Vagina (tissue), 2 donors: Measurements from ENCODE around the gene ASB18. TPM values are rescaled to one million over a fixed set of nuclear protein-coding genes. Genes with fewer than 3 reads are reported as not detected.
"Not testable (repeated sequence)": the region's sequence is repeated elsewhere in the genome, so short reads cannot be mapped to it uniquely, and the experiment has no call there.

ENCODE experiments used
- DNase-seq, 2 donors: peaks; one replicate each; pipeline ENCODE4 v3.0.0-alpha.2; 2017; ENCODE audit errors: extremely low spot score in 2 of 2
- H3K27ac ChIP-seq: fragments of 200-600 bp; sonication (generic); one replicate; pipeline ENCODE4 v1.5.1; 2019
- H3K27me3 ChIP-seq: fragments of 200-600 bp; sonication (generic); one replicate; pipeline ENCODE4 v1.5.1; 2019
- H3K36me3 ChIP-seq, 2 donors: fragments of 200-600 bp; sonication (generic); one replicate each; pipeline ENCODE4 v1.5.1; 2017 to 2019
- H3K4me1 ChIP-seq: fragments of 200-600 bp; sonication (generic); one replicate; pipeline ENCODE4 v1.5.1; 2019
- H3K4me3 ChIP-seq, 2 donors: fragments of 200-600 bp; sonication (generic); 1 replicate in 1 of 2; 2 replicates in 1 of 2; pipeline ENCODE4 v1.5.1; 2016 to 2019
- H3K9me3 ChIP-seq: fragments of 200-600 bp; sonication (generic); one replicate; pipeline ENCODE4 v1.5.1; 2019
- CTCF ChIP-seq, 3 experiments: fragments of 450-650 bp in 2 of 3; fragments of 200-600 bp in 1 of 3; sonication (generic) in 1 of 3; IDR thresholded peaks; one replicate each; pipeline ENCODE4 v1.5.1; 2017 to 2019; ENCODE audit warnings: antibody characterized with exemption in 3 of 3, mild to moderate bottlenecking in 2 of 3, moderate library complexity in 2 of 3
- POLR2A ChIP-seq, 2 donors: fragments of 450-650 bp; IDR thresholded peaks; one replicate each; pipeline ENCODE4 v1.6.1; 2017; ENCODE audit warnings: antibody characterized with exemption in 2 of 2, mild to moderate bottlenecking in 2 of 2, moderate library complexity in 2 of 2
- POLR2AphosphoS5 ChIP-seq, 2 donors: sonication (generic); formaldehyde crosslinking; IDR thresholded peaks; one replicate each; pipeline ENCODE4 v1.9.0; 2017; ENCODE audit warnings: antibody characterized with exemption in 2 of 2, mild to moderate bottlenecking in 2 of 2, low read depth in 1 of 2; ENCODE audit not compliant: insufficient read depth in 1 of 2
- intact Hi-C: fragments of 100-400 bp; cut with DNase I; formaldehyde crosslinking; loops from one replicate; pipeline ENCODE4 v1.15.1; 2023
- total RNA-seq: library from RNA; depleted of rRNA; stranded (reverse); fragments of >200 nt; gene quantifications from one replicate; pipeline ENCODE4 v1.2.3, GENCODE V29; 2016

ASB18 gene
- total RNA-seq, 1 donor from 2014 or later = not detected

- Histone ChIP-seq H3K36me3 (no peaks in the 10 kb centered on the region), H3K4me1 (no peaks in the 10 kb centered on the region), H3K9me3 (no peaks in the 10 kb centered on the region), H3K27ac (no peak overlapping the region), H3K4me3 (no peak overlapping the region), H3K27me3 (no peaks in the 10 kb centered on the region)
- DNase-seq = no peak
- TF ChIP-seq POLR2A (IDR thresholded peaks at IDR 0.05) (no peak), POLR2AphosphoS5 (IDR thresholded peaks at IDR 0.05; ENCODE audit: insufficient read depth in 1 of 2, low read depth in 1 of 2) (no peak), CTCF (IDR thresholded peaks at IDR 0.05) (no peak)
- intact Hi-C loops = no loop called here
These were observed 27.3 kb upstream of the ASB18 start for GRCh38 chr2:236291476-236291875.

DNA sequence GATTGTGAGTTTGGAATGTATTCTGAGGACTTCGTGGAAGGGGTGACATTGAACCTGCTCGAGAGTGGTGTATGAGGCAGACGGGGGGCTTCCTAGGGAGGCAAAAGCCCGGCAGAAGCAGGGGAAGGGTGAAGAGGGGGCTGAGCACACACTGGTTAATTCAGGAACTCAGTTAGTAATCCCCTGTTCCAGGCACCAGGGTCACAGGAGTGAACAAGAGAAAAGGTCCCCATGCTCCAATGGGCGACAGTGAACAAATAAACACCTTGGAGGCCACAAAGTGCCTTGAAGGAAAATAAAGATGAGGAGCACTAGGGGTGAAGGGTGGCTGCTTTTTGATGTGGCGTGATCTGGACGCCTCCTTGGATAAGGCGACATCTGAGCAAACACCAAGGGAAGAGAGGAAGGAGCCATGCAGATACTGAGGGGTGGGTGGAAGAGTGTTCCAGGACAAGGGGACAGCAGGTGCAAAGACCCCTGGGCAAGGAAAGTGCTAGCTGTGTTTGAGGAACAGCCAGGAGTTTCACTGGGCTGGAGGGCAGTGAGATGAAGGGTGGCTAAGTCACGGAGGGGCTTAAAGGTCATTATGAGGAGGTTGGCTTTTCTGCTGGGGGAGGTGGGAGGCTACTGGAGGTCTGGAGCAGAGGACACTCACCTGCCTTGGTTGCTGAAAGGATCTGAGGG, 26.7 kb upstream of the ASB18 start:
- H3K9me3 ChIP-seq = no peaks in the 10 kb centered on the region
- H3K4me3 ChIP-seq = no peak overlapping the region
- H3K4me1 ChIP-seq = no peaks in the 10 kb centered on the region
- no peaks in the 10 kb centered on the region for H3K36me3 ChIP-seq
- no peaks in the 10 kb centered on the region for H3K27me3 ChIP-seq
- intact Hi-C loops = no loop called here
- H3K27ac ChIP-seq = no peak overlapping the region
- TF ChIP-seq CTCF (IDR thresholded peaks at IDR 0.05) (no peak), POLR2A (IDR thresholded peaks at IDR 0.05) (no peak), POLR2AphosphoS5 (IDR thresholded peaks at IDR 0.05; ENCODE audit: insufficient read depth in 1 of 2, low read depth in 1 of 2) (no peak)
- DNase-seq = peak in 1 of 2 donors; percentile 42

DNA sequence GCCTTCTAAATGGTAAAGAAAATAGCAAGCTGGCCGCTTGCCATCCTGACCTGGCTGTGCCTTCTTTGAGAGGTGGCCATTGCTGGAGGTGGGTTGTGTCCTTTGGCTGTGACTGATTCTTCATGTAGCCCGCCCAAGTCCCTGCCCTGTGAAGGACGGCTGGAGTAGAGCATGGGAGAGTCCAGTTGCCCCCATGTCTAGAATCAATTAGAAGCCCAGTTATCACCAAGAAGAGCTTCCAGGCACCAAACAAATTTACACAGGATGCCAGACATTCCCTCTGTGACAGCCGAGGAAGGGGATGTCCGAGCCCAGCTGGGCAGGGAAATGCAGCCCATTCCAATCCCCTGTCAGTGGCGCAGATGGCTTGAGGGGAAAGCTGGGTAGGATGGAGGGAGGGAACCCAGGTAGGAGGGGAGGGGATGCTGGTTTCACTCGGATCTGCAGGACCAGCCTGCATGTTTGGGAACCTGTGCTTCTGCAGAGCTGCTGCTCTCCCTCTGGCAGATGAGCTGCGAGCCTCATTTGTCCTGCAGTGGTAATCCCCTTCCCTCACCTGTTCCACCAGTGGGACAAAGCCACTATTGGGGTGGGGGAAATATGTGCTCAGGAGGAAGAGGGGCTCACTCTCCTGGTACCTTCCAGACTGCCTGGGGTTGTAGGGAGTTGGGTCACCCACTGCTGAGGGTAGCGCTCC, 25.7 kb upstream of the ASB18 start:
- Histone ChIP-seq H3K4me3 (no peak overlapping the region), H3K9me3 (no peaks in the 10 kb centered on the region), H3K27me3 (no peaks in the 10 kb centered on the region), H3K4me1 (no peaks in the 10 kb centered on the region), H3K27ac (no peak overlapping the region), H3K36me3 (no peaks in the 10 kb centered on the region)
- peak; percentile 62 to 70 for DNase-seq
- intact Hi-C loops = no loop called here
- TF ChIP-seq CTCF (IDR thresholded peaks at IDR 0.05) = no peak
- TF ChIP-seq POLR2A (IDR thresholded peaks at IDR 0.05) = no peak
- no peak for TF ChIP-seq POLR2AphosphoS5 (IDR thresholded peaks at IDR 0.05; ENCODE audit: insufficient read depth in 1 of 2, low read depth in 1 of 2)

GRCh38 chr2:236288373-236288772, 24.2 kb upstream of the ASB18 start:
- H3K27me3 ChIP-seq, H3K4me1 ChIP-seq, H3K4me3 ChIP-seq, intact Hi-C loops, H3K9me3 ChIP-seq, DNase-seq, H3K27ac ChIP-seq, H3K36me3 ChIP-seq: not testable (repeated sequence)

DNA sequence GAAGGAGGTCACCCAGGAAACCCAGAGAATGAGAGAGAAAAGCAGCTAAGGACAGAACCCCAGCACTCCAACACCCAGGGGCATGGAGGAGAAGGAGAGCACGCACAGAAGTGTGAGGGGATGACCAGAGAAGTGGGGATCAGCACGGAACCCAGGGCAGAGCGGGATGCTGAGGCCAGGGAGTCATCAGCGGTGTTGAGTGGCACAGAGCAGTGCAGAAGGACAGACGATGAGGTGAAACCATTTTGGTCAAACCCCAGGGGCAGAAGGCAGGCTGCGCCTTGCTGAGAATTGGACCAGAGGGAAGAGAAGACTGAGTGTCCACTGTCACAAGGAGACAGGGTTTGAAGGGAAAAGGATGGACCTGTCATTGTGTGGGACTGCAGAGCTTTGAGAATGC, 23.4 kb upstream of the ASB18 start:
- DNase-seq = peak; percentile 34 to 61

More for the DNA sequence above, 23.4 kb upstream of the ASB18 start:
- TF ChIP-seq CTCF (IDR thresholded peaks at IDR 0.05) (no peak), POLR2A (IDR thresholded peaks at IDR 0.05) (no peak), POLR2AphosphoS5 (IDR thresholded peaks at IDR 0.05; ENCODE audit: insufficient read depth in 1 of 2, low read depth in 1 of 2) (no peak)
- intact Hi-C loops = no loop called here
- Histone ChIP-seq H3K27me3 (no peaks in the 10 kb centered on the region), H3K4me3 (no peak overlapping the region), H3K36me3 (no peaks in the 10 kb centered on the region), H3K9me3 (no peaks in the 10 kb centered on the region), H3K4me1 (no peaks in the 10 kb centered on the region), H3K27ac (no peak overlapping the region)
